Hindlimb muscle (tissue), 1 donor: ENCODE data around the gene OGT. TPM values are rescaled to one million over a fixed set of nuclear protein-coding genes. Genes with fewer than 3 reads are reported as not detected.
"Not testable (repeated sequence)": the region's sequence is repeated elsewhere in the genome, so short reads cannot be mapped to it uniquely, and the experiment has no call there.

ENCODE experiments used
- DNase-seq: peaks from one replicate; pipeline ENCODE4 v3.0.0-alpha.2; 2013
- polyA plus RNA-seq: library from polyadenylated mRNA; unstranded; fragments of 120-200 nt; gene quantifications from one replicate; pipeline ENCODE4 v1.2.1, GENCODE V29; 2013; ENCODE audit not compliant: insufficient read length

Gene OGT
- polyA plus RNA-seq, 1 donor, result 145 TPM

GRCh38 chrX:71586929-71587328 is 54.0 kb downstream of the OGT start:
- DNase-seq, result no peak

- not testable (repeated sequence) for DNase-seq
Observed at GRCh38 chrX:71593210-71593609, 60.3 kb downstream of the OGT start.

GRCh38 chrX:71599965-71600364 is 67.1 kb downstream of the OGT start:
- DNase-seq, result no peak

- no peak for DNase-seq
Observed at GRCh38 chrX:71603618-71604017, 70.7 kb downstream of the OGT start.

- no peak for DNase-seq
Observed at GRCh38 chrX:71604141-71604540, 71.2 kb downstream of the OGT start.

GRCh38 chrX:71604796-71605568 is 72.1 kb downstream of the OGT start:
- DNase-seq, result no peak

- no peak for DNase-seq
Observed at GRCh38 chrX:71606536-71607216, 73.8 kb downstream of the OGT start.

GRCh38 chrX:71607488-71607887 is 74.6 kb downstream of the OGT start:
- no peak for DNase-seq

- no peak for DNase-seq
Observed at GRCh38 chrX:71609095-71609750, 76.3 kb downstream of the OGT start.

GRCh38 chrX:71611736-71612135 is 78.8 kb downstream of the OGT start:
- not testable (repeated sequence) for DNase-seq

- DNase-seq, result no peak
Observed at GRCh38 chrX:71612256-71612655, 79.4 kb downstream of the OGT start.

- no peak for DNase-seq
Observed at GRCh38 chrX:71615056-71615455, 82.2 kb downstream of the OGT start.

GRCh38 chrX:71615954-71616353 is 83.0 kb downstream of the OGT start:
- no peak for DNase-seq

GRCh38 chrX:71616672-71617529 is 84.0 kb downstream of the OGT start:
- no peak for DNase-seq

- DNase-seq, result no peak
Observed at GRCh38 chrX:71617742-71618141, 84.8 kb downstream of the OGT start.

GRCh38 chrX:71618303-71618721 is 85.4 kb downstream of the OGT start, which contains the start of gene CXCR3:
TSS of gene CXCR3 (minus strand) at chrX:71618511. CDS start at chrX:71618449, 62 bp downstream.
- DNase-seq, result no peak

GRCh38 chrX:71618787-71619186 is 85.9 kb downstream of the OGT start:
- no peak for DNase-seq

GRCh38 chrX:71619193-71619592 is 86.3 kb downstream of the OGT start:
- no peak for DNase-seq

- no peak for DNase-seq
Observed at GRCh38 chrX:71619986-71620385, 87.1 kb downstream of the OGT start.

- peak; percentile 11 for DNase-seq
Observed at GRCh38 chrX:71621603-71622002, 88.7 kb downstream of the OGT start.

GRCh38 chrX:71622032-71622575 is 89.2 kb downstream of the OGT start:
- no peak for DNase-seq
